Femur (tissue), 1 donor: ENCODE data around the gene MYO6.

Experiments
- DNase-seq: peaks from one replicate; pipeline ENCODE4 v3.0.0-alpha.2; 2017

MYO6 gene

GRCh38 chr6:75968143-75968542 lies 219.1 kb downstream of the MYO6 start:
- DNase-seq: no peak
